ENCODE results near the gene EMILIN2.

EMILIN2 gene

DNA sequence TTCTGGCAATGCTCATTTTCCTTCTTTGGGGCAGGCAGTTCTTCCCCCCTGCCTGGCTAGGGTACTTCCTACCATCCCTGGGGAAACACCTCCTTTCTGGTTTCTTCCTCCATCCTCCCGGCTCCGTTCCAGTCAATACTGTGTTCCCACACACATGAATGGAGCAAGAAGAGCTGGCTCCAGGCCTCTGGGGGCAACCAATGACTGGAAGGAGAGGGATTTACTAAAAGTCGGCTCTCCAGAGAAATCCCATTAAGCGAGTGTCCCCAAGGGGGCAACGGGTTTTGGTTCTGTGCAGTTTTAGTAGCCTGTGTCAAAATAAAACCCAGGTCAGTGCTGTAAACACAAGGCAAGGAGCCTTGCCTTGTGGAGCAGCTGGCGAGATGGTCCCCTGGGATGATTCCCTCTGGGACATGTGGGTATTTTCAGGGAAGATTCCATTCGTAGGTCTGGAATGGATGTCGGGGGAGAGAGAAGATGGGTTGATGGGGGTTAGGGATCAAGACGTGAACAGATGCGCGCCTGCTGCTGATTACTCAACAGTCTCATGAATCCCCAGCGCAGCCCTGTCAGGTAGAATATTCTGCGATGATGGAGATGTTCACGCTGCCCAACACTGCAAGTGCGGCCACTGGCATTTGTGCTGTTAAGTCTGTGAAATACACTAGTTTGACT, 32.0 kb downstream of the EMILIN2 start:
- no peak for DNase-seq (ENCODE audit: low read depth in 2 of 2)

DNA sequence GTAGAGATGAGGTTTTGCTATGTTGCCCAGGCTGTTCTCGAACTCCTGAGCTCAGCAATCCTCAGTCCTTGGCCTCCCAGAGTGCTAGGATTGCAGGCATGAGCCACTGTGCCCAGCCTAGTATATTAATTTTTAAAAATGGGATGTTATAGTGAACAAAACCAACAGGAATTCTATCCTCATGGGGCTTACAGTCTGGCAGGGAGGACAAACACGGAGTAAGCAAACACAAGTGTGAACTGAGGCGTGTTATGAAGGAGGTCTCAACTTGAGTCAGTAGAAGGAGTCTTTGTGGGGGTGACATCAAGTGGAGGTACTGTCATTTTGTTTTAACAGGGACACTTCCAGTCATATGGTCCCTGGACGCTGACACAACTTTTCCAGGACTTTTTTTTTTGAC, 33.1 kb downstream of the EMILIN2 start:
- DNase-seq (ENCODE audit: low read depth in 2 of 2) = no peak

DNA sequence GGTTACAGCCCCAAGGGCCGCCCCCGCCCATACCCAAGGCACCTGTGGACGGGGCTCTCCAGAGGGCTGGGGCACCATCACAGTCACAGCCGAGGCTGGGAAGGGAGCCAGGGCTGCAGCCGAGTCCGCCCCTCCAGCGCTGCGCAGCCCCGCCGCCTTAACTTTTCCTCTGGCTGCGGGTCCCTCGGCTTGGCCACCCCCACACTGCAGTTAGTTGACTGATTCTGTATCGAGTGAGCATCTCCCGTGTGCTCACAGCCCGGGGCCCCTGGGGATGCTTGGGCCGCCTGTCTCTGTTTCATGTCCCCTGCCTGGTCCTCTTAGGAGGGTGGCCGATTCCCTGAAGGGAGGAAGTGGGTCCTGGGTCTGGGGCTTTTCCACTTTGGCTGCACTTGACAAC, 33.7 kb downstream of the EMILIN2 start:
- no peak for DNase-seq (ENCODE audit: low read depth in 2 of 2)

DNA sequence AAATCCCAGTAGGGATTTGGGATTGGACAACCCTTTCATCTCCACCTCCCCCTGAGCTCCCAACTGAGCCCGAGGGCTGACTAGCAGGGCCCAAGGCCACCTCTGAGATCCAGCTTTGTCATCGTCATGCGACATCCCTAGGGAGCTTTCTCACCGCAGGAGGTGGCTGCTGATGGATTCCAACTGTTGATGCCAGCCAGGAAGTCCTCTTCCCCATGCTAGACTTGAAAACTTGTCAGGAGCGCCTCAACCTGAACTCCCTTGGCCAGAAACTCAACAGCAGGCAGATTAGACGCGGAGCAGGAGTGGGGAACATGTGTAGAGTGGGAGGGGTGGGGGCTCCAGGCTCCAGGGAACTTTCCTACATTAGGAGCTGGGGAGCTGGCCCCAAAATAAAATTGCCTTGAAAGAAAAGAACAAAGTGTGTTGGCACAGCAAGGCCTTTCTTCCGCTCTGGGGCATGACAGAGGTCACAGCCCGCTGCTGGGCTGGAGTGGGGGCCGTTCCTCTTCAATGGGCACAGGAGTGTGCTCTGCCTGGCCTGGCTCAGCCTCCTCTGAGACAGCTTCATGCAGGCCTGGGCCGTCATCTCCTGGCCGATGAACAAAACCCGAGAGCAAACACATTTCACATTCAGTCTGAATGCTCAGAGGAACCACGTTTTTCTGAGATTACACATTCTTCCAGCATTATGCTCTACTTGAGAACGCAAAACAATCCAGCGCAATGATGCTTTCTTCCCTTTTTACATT, 34.5 kb downstream of the EMILIN2 start:
- DNase-seq (ENCODE audit: low read depth in 2 of 2) = no peak

DNA sequence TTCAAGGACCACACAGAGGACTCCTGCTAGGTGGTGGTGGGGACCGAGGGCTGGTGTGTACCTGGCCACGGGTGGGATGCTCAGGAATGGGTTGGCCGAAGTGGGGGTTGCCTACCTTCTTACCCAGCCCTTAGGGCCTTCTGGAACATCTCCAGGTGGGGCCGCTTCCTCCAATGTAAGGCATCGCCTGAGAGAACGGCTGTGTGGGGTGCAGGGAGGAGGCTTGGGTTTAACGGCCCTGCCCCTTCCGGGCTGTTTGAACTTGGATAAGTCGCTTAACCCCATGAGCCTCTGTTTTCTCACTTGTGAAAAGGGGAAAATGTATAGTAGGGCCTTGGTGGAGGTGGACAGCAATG, 35.0 kb downstream of the EMILIN2 start:
- no peak for DNase-seq (ENCODE audit: low read depth in 2 of 2)

DNA sequence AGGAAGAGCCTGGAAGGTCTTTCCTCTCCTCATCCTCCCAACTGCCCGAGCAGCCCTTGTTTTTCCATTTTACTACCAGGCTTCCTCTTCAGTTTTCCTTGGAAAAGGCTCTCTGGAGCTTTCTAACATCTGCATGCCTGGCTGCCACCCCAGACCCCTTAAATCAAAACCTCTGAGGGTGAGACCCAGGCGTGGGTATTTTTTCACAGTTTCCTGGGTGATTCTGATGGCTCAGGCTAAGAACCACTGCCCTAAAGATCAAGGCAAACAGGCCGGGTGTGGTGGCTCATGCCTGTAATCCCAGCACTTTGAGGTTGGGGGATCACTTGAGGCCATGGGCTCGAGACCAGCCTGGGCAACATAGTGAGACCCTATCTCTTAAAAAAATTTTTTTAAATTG, 35.4 kb downstream of the EMILIN2 start:
- no peak for DNase-seq (ENCODE audit: low read depth in 2 of 2)

DNA sequence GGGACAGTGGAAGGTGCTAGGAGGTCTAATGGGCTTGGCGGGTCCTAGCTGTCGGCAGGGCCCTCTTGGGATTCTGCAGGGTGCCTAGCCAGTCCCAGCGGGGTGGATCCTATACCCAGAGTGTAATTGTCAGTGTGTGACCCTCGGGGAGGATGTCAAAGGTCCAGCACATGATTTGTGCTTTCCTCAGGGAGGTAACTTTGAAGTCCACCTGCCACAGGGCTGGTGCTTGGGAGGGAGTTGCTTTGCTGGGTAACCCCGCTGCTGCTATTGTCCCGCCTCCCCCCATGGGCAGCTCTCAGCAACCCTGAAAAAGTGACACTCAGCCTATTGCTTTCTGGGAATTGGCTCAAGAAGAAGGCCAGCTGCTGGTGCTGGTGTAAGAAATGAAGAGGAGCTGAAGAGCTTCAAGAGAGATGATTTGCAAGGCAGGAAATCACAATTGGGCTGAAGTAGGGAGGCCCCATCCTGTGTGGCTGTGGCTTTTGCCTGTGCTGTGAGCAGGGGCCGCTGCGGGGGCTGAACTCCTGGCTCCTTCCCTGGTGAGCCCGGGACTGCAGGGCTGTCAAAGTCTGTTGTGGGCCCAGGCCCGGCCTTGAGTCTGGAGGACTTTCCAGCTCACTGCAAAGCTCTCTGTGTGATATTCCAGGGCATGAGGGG, 36.4 kb downstream of the EMILIN2 start:
- no peak for DNase-seq (ENCODE audit: low read depth in 2 of 2)

DNA sequence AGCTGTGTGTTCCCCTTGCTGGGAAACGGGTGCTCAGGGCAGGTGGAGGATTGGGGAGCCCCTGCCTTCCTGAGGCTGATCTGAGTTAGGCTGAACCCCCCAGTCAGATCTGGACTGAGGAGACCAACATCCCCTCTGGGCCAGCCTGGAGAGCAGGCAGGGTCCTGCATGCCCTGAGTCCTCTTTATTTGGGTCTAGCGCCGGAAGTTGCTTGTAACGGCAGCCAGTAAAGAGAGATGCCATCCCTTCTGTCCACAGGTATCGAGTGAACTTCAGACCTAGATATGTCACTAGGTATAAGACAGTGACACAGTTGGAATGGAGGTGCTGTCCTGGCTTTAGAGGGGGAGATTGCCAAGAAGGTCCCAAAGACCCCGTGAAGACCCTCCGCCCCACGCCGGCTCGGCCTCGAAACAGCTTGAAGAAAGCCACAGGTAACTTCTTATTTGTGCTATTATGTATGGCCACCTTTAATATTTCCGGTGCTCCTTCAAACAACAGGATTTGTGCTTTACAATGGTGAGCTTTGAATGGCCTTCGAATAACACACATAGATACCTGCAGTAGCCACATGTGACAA, 38.0 kb downstream of the EMILIN2 start:
- no peak for DNase-seq (ENCODE audit: low read depth in 2 of 2)

DNA sequence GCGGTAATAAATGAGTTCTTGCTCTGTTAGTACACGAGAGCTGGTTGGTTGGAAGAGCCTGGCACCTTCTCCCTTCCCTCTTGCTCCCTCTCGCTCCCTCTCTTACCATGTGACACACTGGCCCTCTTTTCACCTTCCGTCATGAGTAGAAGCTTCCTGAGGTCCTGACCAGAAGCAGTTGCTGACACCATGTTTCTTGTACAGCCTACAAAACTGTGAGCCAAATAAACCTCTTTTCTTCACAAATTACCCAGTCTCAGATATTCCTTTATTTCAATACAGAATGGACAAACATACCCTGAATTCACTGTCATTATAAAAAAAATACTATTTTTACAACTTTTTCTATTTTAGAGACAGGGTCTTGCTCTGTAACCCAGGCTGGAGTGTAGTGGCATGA, 40.7 kb downstream of the EMILIN2 start:
- DNase-seq (ENCODE audit: low read depth in 2 of 2) = no peak

DNA sequence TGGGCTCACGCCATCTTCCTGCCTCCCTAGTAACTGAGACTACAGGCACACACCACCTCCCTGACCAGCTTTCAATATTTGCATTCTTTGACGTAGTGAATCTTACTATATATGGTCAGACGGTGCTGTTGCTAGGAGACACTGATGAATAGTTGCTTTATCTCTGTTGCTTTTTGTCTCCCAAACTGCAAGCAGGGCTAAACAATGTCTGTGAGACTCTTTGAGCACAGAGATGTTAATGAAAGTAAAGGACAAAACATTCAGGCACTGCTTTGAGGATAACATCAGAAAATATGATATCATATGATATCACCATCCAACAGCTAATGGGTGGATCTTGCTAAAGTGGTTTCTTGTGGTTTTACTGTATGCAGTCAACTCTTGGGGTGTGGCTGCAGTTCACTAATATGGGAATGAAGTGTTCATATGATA, 43.0 kb downstream of the EMILIN2 start:
- DNase-seq (ENCODE audit: low read depth in 2 of 2) = no peak

DNA sequence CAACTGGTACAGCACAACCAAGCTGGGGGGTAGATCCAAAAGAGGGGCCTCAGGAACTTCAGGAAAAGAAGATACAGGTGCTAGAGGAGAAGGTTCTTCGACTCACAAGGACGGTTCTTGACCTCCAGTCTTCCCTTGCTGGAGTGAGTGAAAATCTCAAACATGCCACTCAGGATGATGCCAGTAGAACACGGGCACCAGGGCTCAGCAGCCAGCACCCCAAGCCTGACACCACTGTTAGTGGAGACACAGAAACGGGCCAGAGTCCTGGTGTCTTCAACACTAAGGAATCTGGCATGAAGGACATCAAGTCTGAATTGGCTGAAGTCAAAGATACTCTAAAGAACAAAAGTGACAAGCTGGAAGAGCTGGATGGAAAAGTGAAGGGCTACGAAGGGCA, 43.8 kb downstream of the EMILIN2 start:
- no peak for DNase-seq (ENCODE audit: low read depth in 2 of 2)

DNA sequence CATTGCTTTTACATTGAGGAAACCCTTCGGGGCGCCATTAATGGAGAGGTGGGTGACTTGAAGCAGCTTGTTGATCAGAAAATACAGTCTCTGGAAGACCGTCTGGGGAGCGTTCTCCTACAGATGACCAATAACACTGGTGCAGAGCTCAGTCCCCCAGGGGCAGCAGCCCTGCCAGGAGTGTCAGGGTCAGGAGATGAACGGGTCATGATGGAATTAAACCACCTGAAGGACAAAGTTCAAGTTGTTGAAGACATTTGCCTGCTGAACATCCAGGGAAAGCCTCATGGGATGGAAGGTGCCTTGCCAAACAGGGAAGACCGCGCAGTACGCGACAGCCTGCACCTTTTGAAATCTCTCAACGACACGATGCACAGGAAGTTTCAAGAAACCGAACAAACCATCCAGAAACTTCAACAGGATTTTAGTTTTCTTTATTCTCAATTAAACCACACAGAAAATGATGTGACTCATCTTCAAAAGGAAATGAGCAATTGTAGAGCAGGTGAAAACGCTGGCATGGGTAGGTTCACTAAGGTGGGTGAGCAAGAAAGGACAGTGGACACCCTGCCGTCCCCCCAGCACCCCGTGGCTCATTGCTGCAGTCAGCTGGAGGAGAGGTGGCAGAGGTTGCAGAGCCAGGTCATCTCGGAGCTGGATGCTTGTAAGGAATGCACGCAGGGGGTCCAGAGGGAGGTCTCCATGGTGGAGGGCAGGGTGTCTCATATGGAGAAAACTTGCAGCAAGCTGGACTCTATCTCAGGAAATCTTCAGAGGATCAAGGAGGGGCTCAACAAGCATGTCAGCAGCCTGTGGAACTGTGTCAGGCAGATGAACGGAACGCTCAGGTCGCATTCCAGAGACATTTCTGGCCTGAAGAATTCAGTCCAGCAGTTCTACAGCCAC, 45.0 kb downstream of the EMILIN2 start:
- DNase-seq (ENCODE audit: low read depth in 2 of 2) = no peak

DNA sequence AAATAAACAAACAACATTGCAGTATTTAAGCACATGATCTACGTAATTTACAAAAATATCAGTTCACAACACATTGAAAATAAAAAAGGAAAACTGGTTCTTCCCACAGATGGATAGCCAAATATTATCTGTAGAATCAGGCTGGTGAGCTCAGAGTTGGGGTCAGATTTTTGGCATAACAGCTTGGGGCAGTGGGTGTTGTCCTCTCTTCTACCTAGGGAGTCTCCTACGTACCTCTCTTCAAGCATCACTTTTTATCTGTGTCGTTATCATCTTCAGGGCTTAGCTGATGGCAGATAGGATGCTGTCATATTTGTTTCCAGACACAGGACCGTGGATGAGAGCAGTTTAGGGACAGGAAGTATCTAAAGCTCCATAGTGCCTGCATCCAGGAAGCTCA, 46.2 kb downstream of the EMILIN2 start:
- DNase-seq (ENCODE audit: low read depth in 2 of 2) = no peak

DNA sequence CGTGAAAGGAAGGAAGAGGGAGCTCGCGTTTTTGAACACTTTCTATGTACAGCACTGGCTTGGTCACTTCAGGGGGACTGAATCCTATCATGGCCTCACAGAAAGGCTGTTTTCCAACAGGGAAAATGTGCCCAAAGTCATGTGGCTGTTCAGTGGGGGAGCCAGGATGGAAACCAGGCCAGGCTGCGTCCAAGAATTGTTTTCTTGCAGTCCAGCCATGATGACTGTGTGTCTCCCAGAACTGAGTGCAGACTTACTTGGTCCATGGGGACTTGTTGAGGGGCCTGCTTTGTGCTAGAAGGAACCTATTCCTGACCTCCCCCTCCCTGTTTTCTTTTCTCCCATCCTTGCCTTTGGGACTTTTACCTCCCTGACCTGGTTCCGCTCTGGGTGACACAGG, 46.9 kb downstream of the EMILIN2 start:
- DNase-seq (ENCODE audit: low read depth in 2 of 2) = no peak

DNA sequence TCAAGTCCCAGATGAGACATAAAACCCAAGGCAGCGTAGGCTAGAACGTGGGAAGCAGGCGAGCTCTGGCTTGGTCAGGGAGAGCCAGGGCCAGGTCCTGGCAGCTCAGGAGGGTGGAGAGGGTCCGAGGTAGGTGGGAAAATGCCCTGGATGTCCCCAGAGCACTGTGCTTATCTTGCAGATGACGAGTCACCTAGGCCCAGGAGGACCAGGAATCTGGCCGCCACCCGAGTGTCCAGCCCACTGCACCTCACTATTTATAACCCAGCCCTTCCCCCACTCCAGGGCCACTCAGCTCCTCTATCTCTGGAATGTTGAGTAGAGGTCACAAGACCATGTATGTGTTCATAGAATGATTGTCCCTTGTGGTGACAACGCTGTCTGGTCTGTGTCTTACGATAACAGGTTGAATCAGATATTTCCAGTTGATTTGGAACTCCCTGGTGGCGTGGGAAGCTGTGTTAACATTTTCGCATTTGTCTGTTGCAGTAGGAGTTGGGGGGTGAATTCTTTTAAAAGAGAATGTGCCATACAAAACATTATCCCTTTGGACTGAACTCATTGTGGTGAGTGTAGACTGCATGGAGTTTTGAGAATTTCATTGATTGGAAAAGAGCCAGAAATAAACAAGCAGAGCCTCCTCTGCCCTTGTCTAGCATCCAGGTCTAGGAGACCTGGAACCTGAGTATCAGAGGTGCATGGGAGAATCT, 47.5 kb downstream of the EMILIN2 start:
- no peak for DNase-seq (ENCODE audit: low read depth in 2 of 2)

DNA sequence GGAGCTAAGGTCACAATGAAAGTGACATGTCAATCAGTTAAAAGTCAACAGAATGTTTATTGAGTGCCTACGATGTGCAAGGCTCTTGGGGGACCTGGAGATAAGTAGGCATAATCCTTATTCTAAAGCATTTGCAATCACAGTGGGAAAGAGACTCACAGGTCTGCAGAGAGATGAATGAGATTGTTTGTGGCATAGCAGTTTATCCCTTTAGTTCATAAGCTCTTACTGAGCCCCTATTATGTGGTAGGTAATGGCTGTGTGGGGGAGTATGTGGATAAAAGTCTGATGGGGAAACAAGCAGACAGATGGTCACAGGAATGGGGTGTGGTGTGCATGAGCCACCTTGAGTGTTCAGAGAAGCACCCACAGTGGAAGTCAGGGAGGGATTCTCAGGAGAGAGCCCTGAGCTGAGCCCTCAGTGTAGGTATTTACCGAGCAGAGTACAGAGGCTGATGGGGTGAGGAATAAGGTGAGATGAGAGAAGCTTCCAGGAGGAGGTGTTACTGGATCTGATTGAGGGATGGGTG, 48.1 kb downstream of the EMILIN2 start:
- no peak for DNase-seq (ENCODE audit: low read depth in 2 of 2)

DNA sequence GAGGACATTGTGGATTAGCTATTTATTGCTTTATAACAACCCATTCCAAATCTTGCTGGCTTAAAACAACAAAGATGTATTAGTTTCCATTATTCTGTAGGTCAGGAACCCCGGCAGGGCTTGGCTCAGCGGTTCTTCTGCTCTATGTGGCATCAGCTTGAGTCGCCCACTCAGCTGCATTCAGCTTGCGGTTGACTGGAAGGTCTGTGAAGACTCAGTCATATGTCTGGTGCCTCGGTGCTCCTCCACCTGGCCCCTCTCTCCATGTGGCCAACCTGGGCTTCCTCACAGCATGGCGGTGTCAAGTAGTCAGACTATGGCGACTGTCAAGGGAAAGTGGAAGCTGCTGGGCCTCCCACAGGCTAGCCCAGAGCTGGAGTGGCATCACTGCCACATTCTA, 48.6 kb downstream of the EMILIN2 start:
- no peak for DNase-seq (ENCODE audit: low read depth in 2 of 2)

DNA sequence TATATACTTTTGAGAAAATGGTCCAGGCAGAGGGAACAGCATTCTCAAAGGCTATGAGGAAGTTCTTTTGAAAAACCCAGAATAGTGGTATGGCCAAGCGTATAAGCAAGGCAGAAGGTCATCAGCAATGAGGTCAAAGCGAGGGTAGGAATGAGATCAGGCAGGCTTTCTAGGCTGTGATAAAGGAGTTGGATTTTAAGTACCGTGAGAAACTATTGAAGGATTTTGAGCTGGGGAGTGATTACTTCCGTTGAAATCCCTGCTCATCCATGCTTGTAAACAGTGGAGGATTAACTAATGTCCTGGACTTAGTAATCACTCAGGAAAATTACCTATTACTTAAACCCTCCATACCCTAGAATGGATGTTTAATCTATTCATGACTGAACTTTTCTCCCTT, 50.2 kb downstream of the EMILIN2 start:
- DNase-seq (ENCODE audit: low read depth in 2 of 2) = no peak

DNA sequence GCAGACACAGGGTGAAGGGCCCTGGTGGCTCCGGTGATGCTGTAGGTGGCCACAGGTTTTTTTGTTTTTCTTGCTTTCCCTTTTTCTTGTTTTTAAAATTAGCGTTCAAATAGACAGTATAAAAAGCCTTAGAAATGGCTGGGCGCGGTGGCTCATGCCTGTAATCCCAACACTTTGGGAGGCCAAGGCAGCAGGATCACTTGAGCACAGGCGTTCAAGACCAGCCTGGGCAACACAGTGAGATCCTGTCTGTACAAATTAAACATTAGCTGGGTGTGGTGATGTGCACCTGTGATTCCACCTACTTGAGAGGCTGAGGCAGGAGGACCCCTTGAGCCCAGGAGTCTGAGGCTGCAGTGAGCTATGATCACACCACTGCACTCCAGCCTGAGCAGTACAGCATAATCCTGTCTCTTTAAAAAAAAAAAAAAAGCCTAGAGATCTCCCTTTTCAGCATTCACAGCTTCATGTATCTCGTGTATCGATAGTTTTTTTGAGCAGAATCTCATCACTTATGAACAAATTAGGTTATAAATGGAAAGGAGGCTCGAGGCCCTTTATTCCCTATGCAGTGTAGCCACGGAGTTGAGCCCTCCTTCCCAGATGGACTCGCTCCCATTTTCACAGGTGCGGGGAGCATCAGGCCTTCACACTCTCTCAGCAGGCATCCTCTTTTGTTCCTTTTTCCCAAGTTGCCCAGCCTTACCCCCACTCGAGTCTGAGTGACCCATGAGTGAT, 50.8 kb downstream of the EMILIN2 start:
- DNase-seq (ENCODE audit: low read depth in 2 of 2) = no peak

DNA sequence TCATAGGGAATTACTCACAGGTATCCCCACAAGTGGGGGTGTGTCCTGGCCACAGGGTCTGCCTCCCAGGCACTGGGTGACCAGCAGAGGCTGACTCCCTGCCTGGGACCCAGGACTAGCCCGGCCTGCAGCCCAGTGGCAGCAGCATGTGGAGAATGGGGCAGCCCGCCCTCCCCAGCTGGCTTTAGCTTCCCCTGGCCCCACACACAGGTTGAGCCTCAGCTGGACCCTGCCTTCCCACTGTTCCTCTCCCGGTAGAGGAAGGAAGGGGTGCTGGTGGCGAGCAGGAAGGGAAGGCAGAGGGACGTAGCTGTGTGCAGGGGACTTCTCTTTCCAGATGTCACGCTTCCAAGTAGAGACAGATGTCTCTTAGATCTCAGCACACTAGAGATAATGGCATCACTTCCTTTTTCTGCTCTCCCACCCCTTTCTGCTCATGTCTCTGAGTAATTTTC, 51.4 kb downstream of the EMILIN2 start:
- no peak for DNase-seq (ENCODE audit: low read depth in 2 of 2)

Data from stimulated activated CD4-positive, alpha-beta T cell treated with anti-CD3 and anti-CD28 coated beads, Interleukin-15, amount 100 ng/mL, for 48 hours (primary cell).